Astrocyte (in vitro differentiated cells and primary cell): ENCODE results near the gene SMOC2. TPM values are rescaled to one million over a fixed set of nuclear protein-coding genes. Genes with fewer than 3 reads are reported as not detected.

Source experiments
- DNase-seq: peaks from one replicate; pipeline ENCODE4 v3.0.0-alpha.2; 2010; ENCODE audit warnings: low read depth
- FAIRE-seq: peaks from 2 replicates; lab custom pipeline; 2011; peaks lifted over from hg19 to GRCh38; lab: Jason Lieb, UNC
- H2AFZ ChIP-seq: 2 replicates; pipeline ENCODE4 v1.6.0; 2012; ENCODE audit warnings: low read depth, low read length, inconsistent platforms
- H3K27ac ChIP-seq: 2 replicates; pipeline ENCODE4 v1.5.1; 2011; ENCODE audit warnings: low read depth, low read length, inconsistent platforms
- H3K27me3 ChIP-seq: 2 replicates; pipeline ENCODE4 v1.6.0; 2011; ENCODE audit warnings: low read length, inconsistent platforms; ENCODE audit not compliant: insufficient read depth
- H3K36me3 ChIP-seq: 2 replicates; pipeline ENCODE4 v1.5.1; 2011; ENCODE audit warnings: low read length, inconsistent platforms; ENCODE audit not compliant: insufficient read depth
- H3K4me1 ChIP-seq: 2 replicates; pipeline ENCODE4 v1.5.1; 2011; ENCODE audit warnings: low read length, inconsistent platforms; ENCODE audit not compliant: insufficient read depth
- H3K4me2 ChIP-seq: 2 replicates; pipeline ENCODE4 v1.6.0; 2012; ENCODE audit warnings: low read length, inconsistent platforms
- H3K4me3 ChIP-seq: 2 replicates; pipeline ENCODE4 v1.5.1; 2011; ENCODE audit warnings: low read depth, mild to moderate bottlenecking, low read length, inconsistent platforms; ENCODE audit not compliant: insufficient read depth
- H3K79me2 ChIP-seq: 2 replicates; pipeline ENCODE4 v1.6.0; 2012; ENCODE audit warnings: mild to moderate bottlenecking, low read length, inconsistent platforms; ENCODE audit not compliant: insufficient read depth
- H3K9ac ChIP-seq: 2 replicates; pipeline ENCODE4 v1.6.0; 2012; ENCODE audit warnings: mild to moderate bottlenecking, low read length, inconsistent platforms
- H3K9me3 ChIP-seq: 2 replicates; pipeline ENCODE4 v1.5.1; 2012; ENCODE audit warnings: low read depth, mild to moderate bottlenecking, low read length, inconsistent platforms; ENCODE audit not compliant: insufficient read depth
- H4K20me1 ChIP-seq: 2 replicates; pipeline ENCODE4 v1.6.0; 2012; ENCODE audit warnings: low read length, inconsistent platforms; ENCODE audit not compliant: insufficient read depth
- H3K27ac Mint-ChIP-seq: one replicate; pipeline ENCODE4 v1.8.0; 2021; ENCODE audit warnings: mild to moderate bottlenecking, mixed read lengths; ENCODE audit not compliant: unreplicated experiment
- H3K27me3 Mint-ChIP-seq: one replicate; pipeline ENCODE4 v1.8.0; 2021; ENCODE audit warnings: low read depth, mixed read lengths; ENCODE audit not compliant: unreplicated experiment
- H3K36me3 Mint-ChIP-seq: one replicate; pipeline ENCODE4 v1.8.0; 2021; ENCODE audit warnings: low read depth, mixed read lengths; ENCODE audit not compliant: unreplicated experiment
- H3K4me1 Mint-ChIP-seq: one replicate; pipeline ENCODE4 v1.8.0; 2021; ENCODE audit warnings: low read depth, mixed read lengths; ENCODE audit not compliant: unreplicated experiment
- H3K4me3 Mint-ChIP-seq: one replicate; pipeline ENCODE4 v1.8.0; 2021; ENCODE audit warnings: mild to moderate bottlenecking, moderate library complexity, mixed read lengths; ENCODE audit not compliant: unreplicated experiment
- H3K9me3 Mint-ChIP-seq: one replicate; pipeline ENCODE4 v1.8.0; 2021; ENCODE audit warnings: mild to moderate bottlenecking, mixed read lengths; ENCODE audit not compliant: unreplicated experiment
- EZH2 ChIP-seq: IDR thresholded peaks from 2 replicates; pipeline ENCODE4 v1.6.1; 2012; ENCODE audit warnings: mild to moderate bottlenecking, low read length, inconsistent platforms; ENCODE audit not compliant: insufficient read depth
- total RNA-seq: library from RNA; stranded (reverse); gene quantifications from 2 replicates; pipeline ENCODE4 v1.2.1, GENCODE V29; 2021
- TF ChIP-seq, protein P1 (sequence below): IDR thresholded peaks from 2 replicates; pipeline ENCODE4 v1.5.1; 2011; ENCODE audit warnings: low read depth, mild to moderate bottlenecking, inconsistent platforms, low read length, moderate library complexity; ENCODE audit not compliant: insufficient read depth

SMOC2 gene
- total RNA-seq, 1 donor from 2014 or later, result 0.93 TPM

DNA sequence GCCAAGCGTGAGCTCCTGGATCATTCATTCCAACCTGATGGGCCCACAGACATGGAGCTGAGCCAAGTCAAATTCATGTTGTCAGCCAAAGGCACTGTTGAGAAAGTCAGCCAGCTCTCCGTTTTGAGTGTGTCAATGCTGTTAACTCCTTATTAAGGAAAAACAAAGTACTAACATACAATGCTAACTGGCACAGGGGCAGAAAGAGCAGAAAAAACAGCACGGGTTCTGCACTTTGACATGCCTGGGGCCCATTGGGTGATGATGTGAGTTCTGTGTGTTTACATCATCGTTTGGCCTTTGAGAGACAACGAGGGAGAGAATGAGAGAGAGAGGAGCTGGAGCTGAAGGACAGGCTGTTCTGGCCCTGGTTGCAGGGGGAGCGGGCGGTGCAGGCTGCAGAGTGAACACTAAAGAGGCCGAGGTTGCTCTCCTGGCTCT lies 85.9 kb downstream of the SMOC2 start:
- peaks cover 3% of the 10 kb centered on the region for H3K9me3 ChIP-seq
- no peak for FAIRE-seq

DNA sequence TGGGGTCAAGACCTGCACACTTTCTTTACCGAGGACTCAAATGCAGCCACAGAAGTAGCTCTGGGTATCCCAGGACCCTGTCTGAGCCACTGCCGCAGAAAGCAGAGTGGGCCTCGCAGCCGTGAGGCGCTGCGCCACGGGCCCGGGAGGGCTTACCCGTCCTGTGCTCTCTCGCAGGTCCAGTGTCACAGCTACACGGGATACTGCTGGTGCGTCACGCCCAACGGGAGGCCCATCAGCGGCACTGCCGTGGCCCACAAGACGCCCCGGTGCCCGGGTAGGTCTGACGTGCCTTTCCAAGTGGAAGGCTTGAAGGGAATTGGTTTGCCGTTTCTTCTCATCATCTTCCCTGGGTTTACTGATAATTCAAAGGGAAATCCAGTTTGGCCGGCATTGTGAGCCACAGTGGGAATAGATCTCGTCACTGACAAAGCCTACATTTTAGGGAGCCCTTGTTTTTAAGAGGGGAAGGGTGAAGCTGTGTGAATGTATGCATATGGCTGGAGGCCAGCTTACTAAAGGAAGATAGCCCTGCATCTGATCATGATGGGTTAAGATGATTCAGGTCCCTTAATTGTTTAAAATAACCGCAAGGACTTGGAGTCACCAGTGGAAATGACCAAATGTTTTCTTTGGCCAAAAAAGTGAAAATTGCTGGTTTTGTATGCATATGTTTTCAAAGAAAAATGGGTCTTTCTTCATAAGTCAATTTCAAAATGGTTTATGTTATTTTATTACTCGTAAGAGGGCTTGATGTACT lies 86.6 kb downstream of the SMOC2 start:
- H4K20me1 ChIP-seq, result no peaks in the 10 kb centered on the region
- no peak overlapping the region for H3K4me3 ChIP-seq
- no peak overlapping the region for H3K9ac ChIP-seq
- no peak overlapping the region for H3K27ac ChIP-seq
- H3K79me2 ChIP-seq, result no peaks in the 10 kb centered on the region
- H3K27me3 ChIP-seq, result peaks cover 3% of the 10 kb centered on the region
- no peak overlapping the region for H3K4me3 Mint-ChIP-seq
- no peaks in the 10 kb centered on the region for H3K9me3 Mint-ChIP-seq
- H3K36me3 Mint-ChIP-seq, result no peaks in the 10 kb centered on the region
- no peak for TF ChIP-seq EZH2
- TF ChIP-seq, protein P1, sequence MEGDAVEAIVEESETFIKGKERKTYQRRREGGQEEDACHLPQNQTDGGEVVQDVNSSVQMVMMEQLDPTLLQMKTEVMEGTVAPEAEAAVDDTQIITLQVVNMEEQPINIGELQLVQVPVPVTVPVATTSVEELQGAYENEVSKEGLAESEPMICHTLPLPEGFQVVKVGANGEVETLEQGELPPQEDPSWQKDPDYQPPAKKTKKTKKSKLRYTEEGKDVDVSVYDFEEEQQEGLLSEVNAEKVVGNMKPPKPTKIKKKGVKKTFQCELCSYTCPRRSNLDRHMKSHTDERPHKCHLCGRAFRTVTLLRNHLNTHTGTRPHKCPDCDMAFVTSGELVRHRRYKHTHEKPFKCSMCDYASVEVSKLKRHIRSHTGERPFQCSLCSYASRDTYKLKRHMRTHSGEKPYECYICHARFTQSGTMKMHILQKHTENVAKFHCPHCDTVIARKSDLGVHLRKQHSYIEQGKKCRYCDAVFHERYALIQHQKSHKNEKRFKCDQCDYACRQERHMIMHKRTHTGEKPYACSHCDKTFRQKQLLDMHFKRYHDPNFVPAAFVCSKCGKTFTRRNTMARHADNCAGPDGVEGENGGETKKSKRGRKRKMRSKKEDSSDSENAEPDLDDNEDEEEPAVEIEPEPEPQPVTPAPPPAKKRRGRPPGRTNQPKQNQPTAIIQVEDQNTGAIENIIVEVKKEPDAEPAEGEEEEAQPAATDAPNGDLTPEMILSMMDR, result no peak
- peaks cover 7% of the 10 kb centered on the region for H3K4me1 ChIP-seq
- FAIRE-seq (no peak), DNase-seq (peak; percentile 67)
- no peak overlapping the region for H3K27ac Mint-ChIP-seq
- H3K36me3 ChIP-seq, result no peaks in the 10 kb centered on the region
- no peak overlapping the region for H2AFZ ChIP-seq
- H3K9me3 ChIP-seq, result no peaks in the 10 kb centered on the region
- H3K4me2 ChIP-seq, result peak overlapping the region; percentile 42
- no peaks in the 10 kb centered on the region for H3K4me1 Mint-ChIP-seq
- peaks cover 21% of the 10 kb centered on the region for H3K27me3 Mint-ChIP-seq

More for the DNA sequence above, 85.9 kb downstream of the SMOC2 start:
- Mint-ChIP-seq H3K36me3 (no peaks in the 10 kb centered on the region), H3K9me3 (no peaks in the 10 kb centered on the region), H3K4me1 (no peaks in the 10 kb centered on the region), H3K27ac (no peak overlapping the region), H3K4me3 (no peak overlapping the region), H3K27me3 (peaks cover 18% of the 10 kb centered on the region)
- H3K27ac ChIP-seq, result no peak overlapping the region
- no peaks in the 10 kb centered on the region for H3K36me3 ChIP-seq
- H4K20me1 ChIP-seq, result no peaks in the 10 kb centered on the region
- peaks cover 7% of the 10 kb centered on the region for H3K4me1 ChIP-seq
- H2AFZ ChIP-seq, result no peak overlapping the region
- no peaks in the 10 kb centered on the region for H3K79me2 ChIP-seq
- DNase-seq, result no peak
- H3K9ac ChIP-seq, result no peak overlapping the region
- H3K4me3 ChIP-seq, result no peak overlapping the region
- H3K27me3 ChIP-seq, result peaks cover 3% of the 10 kb centered on the region
- TF ChIP-seq, protein P1, result no peak
- TF ChIP-seq EZH2, result no peak
- H3K4me2 ChIP-seq, result peak overlapping the region; percentile 42

DNA sequence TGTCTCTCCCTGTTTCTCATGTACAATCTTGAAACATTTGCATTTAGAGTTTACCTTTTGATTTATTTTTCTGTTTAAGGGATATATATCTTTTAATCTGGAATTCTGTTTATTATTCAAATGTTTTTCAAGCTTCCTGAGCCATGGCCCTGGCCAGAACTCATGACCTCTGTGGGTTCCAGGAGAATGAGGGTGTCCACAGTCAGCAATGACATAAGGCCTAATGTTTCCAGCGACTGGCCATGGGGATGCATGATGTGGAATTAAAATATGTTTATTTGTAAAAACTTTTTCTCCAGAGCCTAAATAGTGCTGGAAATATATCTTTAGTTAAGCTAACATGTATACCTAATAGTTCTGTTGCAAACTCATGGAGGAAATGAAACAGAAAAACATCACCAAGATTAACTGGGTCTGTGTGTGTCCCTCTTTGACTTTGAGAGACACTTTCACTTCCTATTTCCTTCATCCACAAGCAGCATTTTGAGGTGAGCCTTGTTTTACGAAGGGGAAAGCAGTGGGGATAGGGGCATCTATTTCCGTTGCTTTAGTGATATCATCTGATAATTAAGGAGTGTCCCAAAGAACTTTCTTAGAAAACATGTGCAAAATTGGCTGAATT lies 87.6 kb downstream of the SMOC2 start:
- Histone ChIP-seq H3K9me3 (no peaks in the 10 kb centered on the region), H3K27me3 (peaks cover 3% of the 10 kb centered on the region), H3K4me1 (peaks cover 7% of the 10 kb centered on the region), H3K79me2 (no peaks in the 10 kb centered on the region), H3K27ac (no peak overlapping the region), H3K36me3 (no peaks in the 10 kb centered on the region), H3K9ac (no peak overlapping the region), H3K4me2 (no peak overlapping the region), H2AFZ (no peak overlapping the region), H4K20me1 (no peaks in the 10 kb centered on the region), H3K4me3 (no peak overlapping the region)
- DNase-seq (peak; percentile 12), FAIRE-seq (no peak)
- Mint-ChIP-seq H3K27me3 (peaks cover 19% of the 10 kb centered on the region), H3K36me3 (no peaks in the 10 kb centered on the region), H3K4me1 (no peaks in the 10 kb centered on the region), H3K27ac (no peak overlapping the region), H3K9me3 (no peaks in the 10 kb centered on the region), H3K4me3 (no peak overlapping the region)
- no peak for TF ChIP-seq EZH2
- TF ChIP-seq, protein P1, result no peak
